ENCODE data around the gene LBH.

LBH gene

GRCh38 chr2:30239986-30240752, 8.8 kb downstream of the LBH start:
- TF ChIP-seq CTCF (conservative IDR thresholded peaks at IDR 0.05; ENCODE audit: low read length), result no peak
- peak; percentile 72 for DNase-seq (ENCODE audit: low read depth)
- H3K4me3 ChIP-seq (ENCODE audit: low read length), result peak overlapping the region; percentile 47

- peak; percentile 58 for DNase-seq (ENCODE audit: low read depth)
- H3K4me3 ChIP-seq (ENCODE audit: low read length), result no peak overlapping the region
- no peak for TF ChIP-seq CTCF (conservative IDR thresholded peaks at IDR 0.05; ENCODE audit: low read length)
Measured at GRCh38 chr2:30243231-30243630, 11.9 kb downstream of the LBH start.

GRCh38 chr2:30245364-30245763, 14.0 kb downstream of the LBH start:
- H3K4me3 ChIP-seq (ENCODE audit: low read length), result no peak overlapping the region
- DNase-seq (ENCODE audit: low read depth), result no peak
- no peak for TF ChIP-seq CTCF (conservative IDR thresholded peaks at IDR 0.05; ENCODE audit: low read length)

- H3K4me3 ChIP-seq (ENCODE audit: low read length), result no peak overlapping the region
- no peak for TF ChIP-seq CTCF (conservative IDR thresholded peaks at IDR 0.05; ENCODE audit: low read length)
- DNase-seq (ENCODE audit: low read depth), result no peak
Measured at GRCh38 chr2:30248791-30249190, 17.5 kb downstream of the LBH start.

GRCh38 chr2:30249354-30249753, 18.0 kb downstream of the LBH start:
- no peak for TF ChIP-seq CTCF (conservative IDR thresholded peaks at IDR 0.05; ENCODE audit: low read length)
- no peak overlapping the region for H3K4me3 ChIP-seq (ENCODE audit: low read length)
- DNase-seq (ENCODE audit: low read depth), result no peak

GRCh38 chr2:30250421-30250820, 19.1 kb downstream of the LBH start:
- DNase-seq (ENCODE audit: low read depth), result no peak
- no peak overlapping the region for H3K4me3 ChIP-seq (ENCODE audit: low read length)
- TF ChIP-seq CTCF (conservative IDR thresholded peaks at IDR 0.05; ENCODE audit: low read length), result no peak

All from AG10803 (cell line).